DOHH2 (cell line): ENCODE data around the gene HDAC4.
"Not testable (repeated sequence)": the region's sequence is repeated elsewhere in the genome, so short reads cannot be mapped to it uniquely, and the experiment has no call there.

Source experiments
- H3F3A ChIP-seq: fragments of 200-600 bp; sonication (generic), shearing (Covaris generic); 2 replicates; pipeline ENCODE4 v1.6.0; 2016; ENCODE audit warnings: antibody characterized with exemption, mild to moderate bottlenecking; ENCODE audit not compliant: control insufficient read depth, insufficient read depth
- H3K27ac ChIP-seq: fragments of 200-600 bp; sonication (generic); 2 replicates; pipeline ENCODE4 v1.5.1; 2014; ENCODE audit warnings: low read depth, mild to moderate bottlenecking, low read length, moderate library complexity
- H3K27me3 ChIP-seq: fragments of 200-600 bp; sonication (generic); 2 replicates; pipeline ENCODE4 v1.6.1; 2014; ENCODE audit warnings: mild to moderate bottlenecking, low read length, mixed read lengths; ENCODE audit not compliant: control insufficient read depth
- H3K36me3 ChIP-seq: fragments of 200-600 bp; sonication (generic); 2 replicates; pipeline ENCODE4 v1.6.1; 2014; ENCODE audit warnings: mild to moderate bottlenecking, low read length, moderate library complexity, mixed read lengths; ENCODE audit not compliant: control insufficient read depth
- H3K4me1 ChIP-seq: fragments of 200-600 bp; sonication (generic); 2 replicates; pipeline ENCODE4 v1.6.1; 2014; ENCODE audit warnings: mild to moderate bottlenecking, low read length, mixed read lengths; ENCODE audit not compliant: control insufficient read depth
- H3K4me2 ChIP-seq: fragments of 200-600 bp; sonication (generic); 2 replicates; pipeline ENCODE4 v1.6.0; 2014; ENCODE audit warnings: mild to moderate bottlenecking, low read length, moderate library complexity
- H3K4me3 ChIP-seq: fragments of 200-600 bp; sonication (generic); 2 replicates; pipeline ENCODE4 v1.5.1; 2014; ENCODE audit warnings: mild to moderate bottlenecking, low read length, mixed read lengths
- H3K79me2 ChIP-seq: fragments of 200-600 bp; sonication (generic); 2 replicates; pipeline ENCODE4 v1.6.1; 2014; ENCODE audit warnings: mild to moderate bottlenecking, low read length, mixed read lengths; ENCODE audit not compliant: control insufficient read depth
- H3K9me2 ChIP-seq: fragments of 200-600 bp; sonication (generic); replicated peaks from 2 replicates; pipeline ENCODE4 v1.6.1; 2014; ENCODE audit warnings: mild to moderate bottlenecking, low read length, mixed read lengths; ENCODE audit not compliant: control insufficient read depth
- H3K9me3 ChIP-seq: fragments of 200-600 bp; sonication (generic); 2 replicates; pipeline ENCODE4 v1.6.1; 2014; ENCODE audit warnings: antibody characterized with exemption, low read length, mixed read lengths; ENCODE audit not compliant: control insufficient read depth, insufficient read depth
- H4K20me1 ChIP-seq: fragments of 200-600 bp; sonication (generic); 2 replicates; pipeline ENCODE4 v1.6.0; 2014; ENCODE audit warnings: low read depth, mild to moderate bottlenecking, antibody characterized with exemption, low read length, moderate library complexity; ENCODE audit not compliant: control insufficient read depth, insufficient read depth
- CTCF ChIP-seq: fragments of 200-600 bp; sonication (generic); IDR thresholded peaks from one replicate; pipeline ENCODE4 v1.5.1; 2014; ENCODE audit warnings: antibody characterized with exemption, mild to moderate bottlenecking, low read depth, low read length; ENCODE audit not compliant: poor library complexity, severe bottlenecking
- EZH2phosphoT487 ChIP-seq: fragments of 200-600 bp; sonication (generic); IDR thresholded peaks from 2 replicates; pipeline ENCODE4 v1.6.1; 2017; ENCODE audit warnings: borderline replicate concordance, mild to moderate bottlenecking, antibody characterized with exemption, low read length, moderate library complexity, mixed read lengths

Gene HDAC4

GRCh38 chr2:239038773-239039478, 361.9 kb downstream of the HDAC4 start:
- H3F3A ChIP-seq, result no peaks in the 10 kb centered on the region
- H3K4me3 ChIP-seq, result no peak overlapping the region
- no peaks in the 10 kb centered on the region for H3K9me2 ChIP-seq
- no peaks in the 10 kb centered on the region for H4K20me1 ChIP-seq
- H3K79me2 ChIP-seq, result no peaks in the 10 kb centered on the region
- TF ChIP-seq EZH2phosphoT487 (no peak), CTCF (no peak)
- no peaks in the 10 kb centered on the region for H3K9me3 ChIP-seq
- no peak overlapping the region for H3K4me2 ChIP-seq
- no peaks in the 10 kb centered on the region for H3K4me1 ChIP-seq
- H3K36me3 ChIP-seq, result no peaks in the 10 kb centered on the region
- H3K27ac ChIP-seq, result no peak overlapping the region
- H3K27me3 ChIP-seq, result no peaks in the 10 kb centered on the region

GRCh38 chr2:239038284-239038683, 362.5 kb downstream of the HDAC4 start:
- H3K4me3 ChIP-seq, H3F3A ChIP-seq, H3K4me1 ChIP-seq, H3K9me2 ChIP-seq, H4K20me1 ChIP-seq, H3K4me2 ChIP-seq, H3K27ac ChIP-seq, H3K79me2 ChIP-seq, H3K27me3 ChIP-seq, H3K36me3 ChIP-seq, H3K9me3 ChIP-seq: not testable (repeated sequence)

GRCh38 chr2:239037559-239037910, 363.3 kb downstream of the HDAC4 start:
- Histone ChIP-seq H3K4me3 (no peak overlapping the region), H3K36me3 (no peaks in the 10 kb centered on the region), H3F3A (no peaks in the 10 kb centered on the region), H3K79me2 (no peaks in the 10 kb centered on the region), H3K27me3 (no peaks in the 10 kb centered on the region), H3K9me2 (no peaks in the 10 kb centered on the region), H4K20me1 (no peaks in the 10 kb centered on the region), H3K27ac (no peak overlapping the region), H3K4me1 (no peaks in the 10 kb centered on the region), H3K9me3 (no peaks in the 10 kb centered on the region), H3K4me2 (no peak overlapping the region)
- TF ChIP-seq EZH2phosphoT487 (no peak), CTCF (no peak)

- Histone ChIP-seq H3K4me1 (no peaks in the 10 kb centered on the region), H3K9me2 (no peaks in the 10 kb centered on the region), H3K27me3 (no peaks in the 10 kb centered on the region), H3K9me3 (no peaks in the 10 kb centered on the region), H3K27ac (no peak overlapping the region), H3K4me3 (no peak overlapping the region), H3K36me3 (no peaks in the 10 kb centered on the region), H3F3A (no peaks in the 10 kb centered on the region), H4K20me1 (no peaks in the 10 kb centered on the region), H3K4me2 (no peak overlapping the region), H3K79me2 (no peaks in the 10 kb centered on the region)
- no peak for TF ChIP-seq CTCF
- TF ChIP-seq EZH2phosphoT487, result no peak
These were observed 363.8 kb downstream of the HDAC4 start for GRCh38 chr2:239036819-239037558.
